ENCODE data around the gene DLL1.
"Not testable (repeated sequence)": the region's sequence is repeated elsewhere in the genome, so short reads cannot be mapped to it uniquely, and the experiment has no call there.

DLL1 gene

DNA sequence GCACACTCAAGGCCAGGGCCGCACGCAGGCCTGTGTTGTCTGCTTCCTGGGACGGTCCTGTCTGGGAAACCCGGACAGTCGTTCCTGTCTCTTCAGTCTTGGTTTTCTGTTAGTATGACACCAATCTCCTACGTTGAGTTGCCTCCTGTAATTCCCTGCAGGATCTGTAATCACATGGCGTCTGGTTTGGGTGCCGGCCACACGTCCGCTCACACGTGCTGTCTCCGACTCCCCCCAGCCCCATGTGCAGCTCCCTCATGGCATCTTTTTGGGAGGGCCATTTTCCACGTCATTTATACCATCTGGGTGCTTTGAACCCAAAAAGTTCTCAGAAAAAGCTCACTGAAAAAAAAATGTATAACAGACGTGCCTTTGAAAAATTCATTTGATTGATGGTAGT, 23.2 kb downstream of the DLL1 start:
- no peak for DNase-seq (ENCODE audit: low read depth)

DNA sequence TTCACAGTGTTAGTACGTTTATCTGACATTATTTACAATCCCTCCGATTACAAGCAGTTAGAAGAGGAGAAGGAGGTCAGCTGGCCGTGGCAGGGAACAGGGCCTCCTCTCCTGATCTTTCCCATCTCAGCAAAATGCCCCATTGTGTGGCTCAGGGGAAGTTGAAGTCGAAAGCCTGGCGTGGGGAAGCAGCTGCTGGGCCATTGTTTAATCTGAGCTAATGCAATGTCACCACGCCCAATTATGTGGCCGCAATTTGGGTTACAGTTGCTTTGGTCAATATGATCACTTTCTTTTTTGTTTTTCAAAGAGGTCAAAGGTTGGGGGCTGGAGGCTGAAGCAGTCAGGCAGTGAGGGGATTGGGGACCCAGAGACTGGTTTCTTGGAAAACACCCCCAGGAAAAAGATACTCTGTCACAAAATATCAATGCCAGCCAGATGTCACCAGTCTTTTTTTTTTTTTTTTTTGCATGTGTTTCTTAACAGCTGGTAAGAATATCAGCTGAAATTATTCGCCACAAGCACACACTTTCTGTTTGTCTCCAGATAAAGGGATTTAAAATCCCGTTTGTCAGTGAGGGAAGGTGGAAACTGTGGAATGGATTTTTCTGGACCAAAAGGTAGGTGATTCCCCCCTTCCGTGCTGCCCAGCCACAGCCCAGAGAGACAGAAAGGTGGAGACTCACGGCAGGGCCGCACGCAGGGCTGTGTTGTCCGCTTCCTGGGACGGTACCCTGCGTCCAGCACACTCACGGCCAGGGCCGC, 24.6 kb downstream of the DLL1 start:
- DNase-seq (ENCODE audit: low read depth), result no peak

DNA sequence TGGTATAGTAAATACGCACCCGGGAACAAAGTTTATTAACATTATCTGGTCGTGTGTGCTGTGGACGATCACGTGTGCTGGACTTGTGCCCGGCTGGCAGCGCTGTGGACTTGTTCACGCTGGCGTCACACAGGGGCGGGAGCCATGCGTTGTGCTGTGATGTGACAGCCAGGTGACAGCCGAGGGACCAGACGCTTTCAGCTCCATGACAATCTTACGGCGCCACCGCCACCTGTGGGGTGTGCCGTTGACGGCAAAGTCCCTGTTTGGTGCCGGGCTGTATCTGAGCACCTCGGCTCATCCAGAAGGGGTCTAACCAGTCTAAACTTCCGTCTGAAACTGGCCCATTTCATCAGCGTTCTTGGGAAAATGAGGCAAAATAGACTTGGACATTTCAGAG, 25.2 kb downstream of the DLL1 start:
- no peak for DNase-seq (ENCODE audit: low read depth)

DNA sequence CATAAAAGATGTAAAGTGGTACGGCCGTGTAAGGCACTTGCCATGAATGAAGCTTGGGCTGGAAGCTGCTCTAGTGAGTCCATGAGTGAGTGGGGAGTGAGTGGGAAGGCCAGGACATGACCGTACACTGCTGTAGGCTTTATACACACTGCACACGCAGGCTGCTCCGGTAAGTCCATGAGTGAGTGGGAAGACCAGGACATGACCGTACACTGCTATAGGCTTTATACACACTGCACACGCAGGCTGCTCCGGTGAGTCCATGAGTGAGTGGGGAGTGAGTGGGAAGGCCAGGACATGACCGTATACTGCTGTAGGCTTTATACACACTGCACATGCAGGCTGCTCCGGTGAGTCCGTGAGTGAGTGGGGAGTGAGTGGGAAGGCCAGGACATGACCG, 26.2 kb downstream of the DLL1 start:
- DNase-seq (ENCODE audit: low read depth), result not testable (repeated sequence)

DNA sequence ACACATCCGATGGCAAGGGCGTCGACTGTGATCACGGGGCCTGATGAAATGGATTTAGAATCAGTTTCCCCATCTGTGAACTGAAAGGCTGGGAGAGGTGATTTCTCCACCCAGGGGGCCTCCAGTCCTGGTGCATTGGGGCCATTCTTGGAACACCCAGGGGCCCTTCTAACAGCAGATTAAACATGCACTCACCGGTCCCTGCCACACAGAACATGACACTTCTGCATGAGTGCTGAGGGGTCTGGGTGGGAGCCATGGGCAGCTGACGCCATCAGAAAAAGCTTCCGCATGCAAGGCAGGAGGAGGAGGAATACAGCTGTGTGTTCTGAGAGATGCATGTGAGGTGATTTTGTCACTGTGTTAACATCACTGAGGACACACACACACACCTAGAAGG, 26.8 kb downstream of the DLL1 start:
- no peak for DNase-seq (ENCODE audit: low read depth)

DNA sequence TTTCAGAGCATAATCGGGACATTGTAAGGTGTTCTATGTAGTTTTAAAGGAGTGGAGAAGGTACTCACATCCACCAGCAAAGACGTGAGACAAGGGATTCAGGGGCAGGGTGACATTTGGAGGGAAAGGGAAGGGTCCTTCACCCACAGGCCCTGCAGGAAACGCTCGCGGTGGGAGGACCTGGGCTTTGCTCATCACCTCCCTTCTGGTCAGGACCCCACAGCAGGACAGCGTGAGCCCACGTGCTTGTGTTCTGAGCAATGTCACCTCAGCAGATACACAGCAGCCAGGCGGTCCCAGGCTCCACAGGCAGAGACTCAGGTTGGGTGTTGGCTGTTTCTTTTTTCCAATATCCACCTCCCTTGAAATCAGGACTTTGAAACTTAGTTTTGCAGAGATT, 27.5 kb downstream of the DLL1 start:
- no peak for DNase-seq (ENCODE audit: low read depth)

DNA sequence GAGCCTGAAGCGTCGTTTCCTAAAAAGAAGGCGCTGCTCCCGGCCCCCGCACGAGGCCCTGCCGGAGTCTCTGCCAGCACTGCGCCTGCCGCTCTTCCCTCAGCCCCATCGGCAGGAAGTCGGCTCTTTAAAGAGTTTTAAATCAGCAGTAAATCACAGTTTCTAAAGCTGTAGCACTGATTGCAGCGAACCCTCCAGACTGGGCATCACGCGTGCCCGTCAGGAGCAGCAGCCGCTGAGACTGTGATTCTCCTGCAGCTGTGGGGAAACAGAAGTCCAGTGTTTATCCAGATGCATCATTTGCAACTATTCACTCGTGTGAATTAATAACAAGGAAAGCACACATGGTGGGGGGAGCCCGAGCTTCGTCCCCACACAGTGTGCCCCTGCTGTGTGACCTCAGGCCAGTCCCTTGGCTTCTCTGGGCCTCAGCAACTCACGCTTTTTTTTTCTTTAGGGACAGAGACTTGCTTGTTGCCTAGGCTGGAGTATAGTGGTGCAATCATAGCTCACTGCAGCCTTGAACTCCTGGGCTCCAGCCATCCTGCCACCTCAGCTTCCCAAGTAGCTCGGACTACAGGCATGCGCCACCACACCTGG, 28.3 kb downstream of the DLL1 start:
- no peak for DNase-seq (ENCODE audit: low read depth)

DNA sequence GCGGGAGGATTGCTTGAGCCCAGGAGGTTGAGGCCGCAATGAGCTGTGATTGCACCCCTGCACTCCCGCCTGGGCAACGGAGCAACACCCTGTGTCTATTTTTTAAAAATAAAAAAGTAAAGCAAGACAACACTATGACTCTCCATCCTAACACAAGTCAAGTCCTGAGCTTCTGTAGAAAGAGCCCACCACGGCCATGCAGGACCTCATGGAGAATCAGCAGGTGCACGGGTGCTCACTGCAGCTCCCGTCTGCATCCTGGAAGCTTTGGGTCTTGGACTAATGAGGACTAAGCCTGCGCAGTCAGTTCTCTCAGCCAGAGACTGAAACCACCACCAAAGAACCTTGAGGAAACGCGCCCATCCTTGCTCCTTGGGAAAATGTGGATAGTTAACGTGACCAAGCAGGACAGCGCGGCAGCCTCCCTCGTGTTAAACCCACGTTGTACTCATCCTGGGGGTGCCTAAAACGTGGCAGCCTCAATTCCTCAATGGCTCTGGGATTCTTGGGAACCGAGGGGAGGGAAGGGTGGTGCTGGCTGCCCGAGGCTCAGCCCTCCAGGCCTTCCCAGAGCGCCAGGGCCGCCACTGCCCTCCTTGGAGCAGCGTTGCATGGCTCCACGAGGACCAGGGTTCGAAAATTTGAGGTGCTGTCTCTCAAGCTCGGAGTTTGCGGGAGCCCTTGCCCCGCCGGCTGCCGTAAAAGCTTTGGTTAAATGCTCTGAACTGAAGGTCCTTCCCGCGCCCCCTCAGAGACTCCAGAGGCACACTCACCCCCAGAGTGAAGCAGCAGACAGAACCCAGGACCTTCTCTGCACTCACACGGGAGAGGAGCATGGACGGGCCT, 29.0 kb downstream of the DLL1 start:
- DNase-seq (ENCODE audit: low read depth), result no peak

DNA sequence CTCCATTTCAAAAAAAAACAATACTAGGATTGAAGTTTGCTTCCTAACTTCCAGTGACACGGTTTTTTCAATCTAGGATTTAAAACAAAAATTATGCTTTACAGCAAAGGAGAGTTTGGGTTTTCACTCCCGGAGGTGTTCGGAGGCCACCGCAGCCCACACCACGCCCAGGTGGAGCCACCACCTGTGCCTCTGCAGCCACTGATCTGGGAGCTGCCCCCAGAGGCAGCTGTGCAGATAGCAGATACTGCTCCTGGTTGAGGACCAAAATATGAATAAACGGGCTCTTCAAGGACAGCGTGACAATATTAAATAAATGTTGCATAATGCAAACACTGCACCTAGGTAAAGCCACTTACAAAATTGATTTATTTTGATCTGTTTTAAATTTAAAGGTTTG, 30.2 kb downstream of the DLL1 start:
- DNase-seq (ENCODE audit: low read depth), result no peak

DNA sequence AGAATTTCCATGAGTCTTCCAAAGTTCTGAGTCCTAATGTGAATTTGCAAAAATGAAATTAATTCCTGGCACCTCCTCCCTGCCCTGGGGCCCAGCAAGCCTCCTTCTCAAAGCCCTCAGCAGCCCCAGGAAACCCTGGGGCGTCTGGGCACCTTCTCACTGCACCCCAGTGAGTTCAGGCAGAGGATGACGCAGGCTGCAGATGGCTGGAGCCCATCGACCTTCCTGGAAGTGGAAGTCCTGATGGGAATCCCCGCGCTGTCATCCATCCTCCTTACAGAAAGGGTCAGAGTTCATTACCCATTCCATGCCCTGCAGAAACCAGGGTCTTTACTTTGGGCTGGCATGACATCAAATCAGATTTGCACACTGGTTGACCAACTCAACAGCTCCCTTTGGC, 31.6 kb downstream of the DLL1 start:
- no peak for DNase-seq (ENCODE audit: low read depth)

DNA sequence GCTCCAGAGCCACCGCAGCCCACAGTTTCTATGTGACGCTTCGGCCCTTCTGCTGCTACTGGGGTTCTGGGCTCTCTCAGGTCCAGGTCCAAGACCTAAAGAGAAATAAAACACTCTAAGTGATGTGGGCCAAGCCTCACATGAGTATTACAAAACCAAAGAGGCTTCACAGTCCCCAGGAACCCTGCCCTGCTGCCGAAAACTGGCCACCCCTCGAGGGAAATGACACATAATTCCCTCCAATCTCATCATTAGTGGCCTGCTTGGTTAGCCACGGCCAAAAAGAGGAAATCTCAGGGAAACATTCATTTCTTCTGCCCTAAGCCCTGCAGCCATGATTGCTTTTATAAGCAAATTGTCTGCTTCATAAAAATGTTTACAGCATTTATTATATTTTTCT, 32.5 kb downstream of the DLL1 start:
- DNase-seq (ENCODE audit: low read depth), result no peak

DNA sequence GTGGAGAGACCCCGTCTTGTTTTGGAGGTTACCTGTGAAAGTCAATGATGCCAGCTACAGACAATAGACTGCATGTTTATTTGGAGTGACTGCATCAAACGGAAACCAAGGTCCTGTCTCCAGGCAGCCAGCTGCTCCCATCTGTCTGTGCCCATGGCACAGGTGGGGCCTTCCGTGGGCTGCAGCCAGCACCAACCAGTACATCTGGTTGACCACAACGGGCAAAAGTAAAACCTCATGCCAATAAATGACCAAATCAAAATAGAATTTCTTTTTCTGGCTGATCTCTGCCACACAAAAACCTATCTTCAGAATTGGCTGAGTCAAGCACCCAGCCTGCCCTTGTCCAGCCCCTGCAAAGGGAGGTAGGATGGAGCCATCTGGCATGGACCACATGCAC, 33.5 kb downstream of the DLL1 start:
- DNase-seq (ENCODE audit: low read depth), result no peak

DNA sequence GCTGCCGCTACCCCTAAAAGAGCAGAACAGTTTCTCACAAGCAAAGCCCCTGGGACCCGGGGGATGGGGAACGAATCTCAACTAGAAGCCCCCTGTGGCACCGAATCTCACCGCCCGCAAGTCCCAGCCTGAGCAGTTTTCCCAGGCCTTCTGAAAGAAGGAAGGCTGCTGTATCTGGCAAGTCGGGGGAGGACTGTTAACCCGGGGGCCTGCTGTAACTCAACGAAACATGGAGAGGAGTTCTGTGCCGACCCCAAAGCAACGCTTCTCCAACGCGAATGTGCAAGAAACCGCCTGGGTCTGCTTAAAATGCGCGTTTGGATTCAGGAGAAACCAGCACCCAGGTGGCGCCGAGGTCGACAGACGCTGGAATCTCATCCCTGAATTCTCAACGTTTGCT, 34.2 kb downstream of the DLL1 start:
- no peak for DNase-seq (ENCODE audit: low read depth)

DNA sequence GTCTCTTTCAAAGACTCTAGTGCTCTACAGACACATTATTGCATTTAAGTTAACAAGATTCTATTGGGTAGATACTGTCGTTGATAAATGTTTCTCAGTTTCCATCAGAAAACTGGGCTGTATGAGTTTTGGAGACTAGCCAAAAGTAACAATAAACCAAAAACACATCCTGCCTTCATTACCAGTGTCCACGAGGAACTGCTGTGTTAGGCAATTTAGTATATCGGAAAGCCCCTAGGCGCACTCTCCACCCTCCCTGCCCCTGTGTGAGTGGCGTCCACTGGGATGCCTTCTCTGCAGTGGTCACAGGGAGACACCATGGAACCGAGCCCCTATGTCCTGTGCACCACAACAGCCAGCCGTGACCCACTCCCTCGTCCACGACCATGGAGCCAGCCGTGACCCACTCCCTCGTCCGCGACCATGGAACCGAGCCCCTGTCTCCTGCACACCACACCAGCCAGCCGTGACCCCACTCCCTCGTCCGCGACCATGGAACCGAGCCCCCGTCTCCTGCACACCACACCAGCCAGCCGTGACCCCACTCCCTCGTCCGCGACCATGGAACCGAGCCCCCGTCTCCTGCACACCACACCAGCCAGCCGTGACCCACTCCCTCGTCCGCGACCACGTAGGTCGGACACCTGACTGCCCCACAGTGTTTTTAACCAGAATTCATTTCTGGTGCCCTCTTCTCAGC, 35.3 kb downstream of the DLL1 start:
- DNase-seq (ENCODE audit: low read depth), result no peak

DNA sequence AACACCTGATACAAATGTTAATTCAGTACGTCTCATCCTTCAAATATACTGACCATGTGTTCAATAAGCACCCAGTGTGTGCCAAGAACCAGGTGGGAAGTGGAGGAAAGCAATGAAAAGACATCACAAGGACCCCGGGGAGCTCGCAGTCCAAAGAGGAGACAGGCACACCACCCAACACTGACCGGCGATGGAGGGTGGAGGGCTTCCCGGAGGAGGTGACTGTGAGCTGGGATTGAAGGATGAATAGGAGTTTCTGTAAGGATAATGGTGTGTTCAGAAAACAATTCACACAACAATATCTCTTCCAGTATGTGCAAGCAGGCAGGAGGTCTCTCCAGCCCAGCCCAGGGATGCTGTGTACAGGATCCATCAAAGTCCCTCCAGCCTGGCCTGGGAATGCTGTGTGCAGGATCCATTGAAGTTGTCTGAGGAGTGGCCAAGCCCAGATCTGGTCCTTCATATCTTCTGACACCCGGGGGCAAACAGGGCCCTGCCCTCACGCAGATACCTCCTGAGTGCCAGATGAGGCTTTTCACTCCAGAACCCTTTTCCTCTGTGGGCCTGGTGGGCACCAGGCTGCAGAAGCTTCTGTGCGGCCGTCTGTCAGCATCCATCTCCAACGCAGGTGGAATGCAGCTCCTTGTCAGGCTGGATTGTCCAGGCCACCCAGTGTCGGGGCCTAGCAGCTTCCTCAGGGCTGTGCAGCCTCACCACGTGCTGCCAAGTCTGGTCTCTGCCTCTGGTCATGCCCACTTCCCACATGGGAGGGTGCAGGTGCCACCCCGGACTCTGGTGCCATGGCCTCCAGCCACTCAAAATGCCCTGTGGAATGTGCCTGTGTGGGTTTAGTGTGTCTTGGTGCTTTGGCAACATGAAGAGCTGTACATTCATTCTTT, 36.3 kb downstream of the DLL1 start:
- no peak for DNase-seq (ENCODE audit: low read depth)

DNA sequence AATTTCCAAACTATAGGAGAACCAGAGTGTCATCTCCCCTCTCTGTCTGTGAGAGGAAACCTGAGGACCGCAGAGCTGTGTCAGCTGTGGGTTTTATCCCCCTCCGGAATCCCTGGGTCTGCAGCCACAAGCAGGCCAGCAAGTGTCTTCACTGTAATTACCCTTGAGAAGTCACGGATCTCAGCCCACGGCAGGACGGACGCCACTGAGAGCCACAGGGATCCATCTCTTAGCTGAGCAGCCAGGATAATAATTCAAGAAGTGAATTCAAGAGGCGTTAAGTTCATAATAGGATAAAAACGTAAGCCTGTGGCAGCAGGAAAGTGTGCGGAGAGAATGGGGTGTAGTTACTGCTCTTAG, 37.0 kb downstream of the DLL1 start:
- DNase-seq (ENCODE audit: low read depth), result no peak

DNA sequence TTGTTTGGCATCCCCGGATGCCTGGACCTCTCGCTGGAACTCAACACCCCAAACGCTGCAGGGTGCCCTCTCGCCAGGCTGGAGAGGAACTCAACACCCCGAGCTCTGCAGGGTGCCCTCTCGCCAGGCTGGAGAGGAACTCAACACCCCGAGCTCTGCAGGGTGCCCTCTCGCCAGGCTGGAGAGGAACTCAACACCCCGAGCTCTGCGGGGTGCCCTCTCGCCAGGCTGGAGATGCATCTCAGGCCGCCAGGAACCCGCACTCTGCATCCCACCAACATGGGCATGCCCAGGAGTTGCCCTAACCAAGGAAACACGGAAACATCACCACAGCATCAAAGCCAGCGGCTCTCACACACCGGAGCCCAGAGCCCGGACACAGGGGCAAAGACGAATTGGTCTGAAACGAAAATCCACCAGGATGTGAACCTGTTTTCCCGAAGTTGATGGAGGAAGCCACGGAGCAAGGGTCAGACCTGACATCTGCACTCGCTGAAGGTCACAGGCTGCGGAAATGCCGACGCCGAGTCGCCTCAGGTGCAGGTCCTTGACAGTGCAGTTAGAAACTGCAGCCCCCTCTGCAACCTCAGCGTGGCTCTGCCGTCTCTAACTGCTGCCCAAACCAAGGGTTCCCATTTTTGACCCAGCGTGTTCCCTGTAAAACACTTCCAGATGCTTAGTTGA, 37.5 kb downstream of the DLL1 start:
- DNase-seq (ENCODE audit: low read depth), result no peak

DNA sequence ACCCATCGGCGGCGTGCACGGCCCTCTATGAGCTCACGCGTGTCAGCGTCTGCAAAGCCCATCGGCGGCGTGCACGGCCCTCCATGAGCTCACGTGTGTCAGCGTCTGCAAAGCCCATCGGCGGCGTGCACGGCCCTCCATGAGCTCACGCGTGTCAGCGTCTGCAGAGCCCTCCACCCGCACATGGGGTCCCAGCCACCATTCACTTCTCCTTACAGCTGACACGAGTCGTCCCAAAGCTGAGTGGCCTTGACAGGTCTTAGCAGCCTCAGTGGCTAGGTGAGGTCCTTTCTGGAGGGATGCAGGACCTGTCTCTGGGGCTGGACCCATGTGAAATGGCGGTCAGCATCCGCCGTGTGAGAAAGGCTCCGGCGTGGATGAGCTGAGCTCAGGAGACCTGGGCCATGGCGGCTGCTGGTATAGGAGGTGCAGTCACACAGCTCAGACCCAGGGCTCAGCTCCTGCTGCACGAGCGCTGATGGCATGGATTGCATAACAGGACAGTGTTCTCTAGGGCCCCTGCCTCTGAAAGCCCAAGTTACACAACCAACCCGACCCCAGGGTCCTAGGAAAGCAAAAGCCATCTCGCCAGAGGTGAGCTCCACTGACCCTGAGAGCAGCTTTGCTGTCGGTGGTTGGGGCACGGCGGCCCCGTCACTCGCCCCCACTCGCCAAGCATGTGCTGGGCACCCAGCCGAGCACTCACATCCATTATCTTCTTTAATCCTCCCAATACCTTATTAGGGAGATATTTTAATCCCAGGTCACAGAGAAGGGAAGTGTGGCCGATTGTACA, 38.9 kb downstream of the DLL1 start:
- DNase-seq (ENCODE audit: low read depth), result no peak

DNA sequence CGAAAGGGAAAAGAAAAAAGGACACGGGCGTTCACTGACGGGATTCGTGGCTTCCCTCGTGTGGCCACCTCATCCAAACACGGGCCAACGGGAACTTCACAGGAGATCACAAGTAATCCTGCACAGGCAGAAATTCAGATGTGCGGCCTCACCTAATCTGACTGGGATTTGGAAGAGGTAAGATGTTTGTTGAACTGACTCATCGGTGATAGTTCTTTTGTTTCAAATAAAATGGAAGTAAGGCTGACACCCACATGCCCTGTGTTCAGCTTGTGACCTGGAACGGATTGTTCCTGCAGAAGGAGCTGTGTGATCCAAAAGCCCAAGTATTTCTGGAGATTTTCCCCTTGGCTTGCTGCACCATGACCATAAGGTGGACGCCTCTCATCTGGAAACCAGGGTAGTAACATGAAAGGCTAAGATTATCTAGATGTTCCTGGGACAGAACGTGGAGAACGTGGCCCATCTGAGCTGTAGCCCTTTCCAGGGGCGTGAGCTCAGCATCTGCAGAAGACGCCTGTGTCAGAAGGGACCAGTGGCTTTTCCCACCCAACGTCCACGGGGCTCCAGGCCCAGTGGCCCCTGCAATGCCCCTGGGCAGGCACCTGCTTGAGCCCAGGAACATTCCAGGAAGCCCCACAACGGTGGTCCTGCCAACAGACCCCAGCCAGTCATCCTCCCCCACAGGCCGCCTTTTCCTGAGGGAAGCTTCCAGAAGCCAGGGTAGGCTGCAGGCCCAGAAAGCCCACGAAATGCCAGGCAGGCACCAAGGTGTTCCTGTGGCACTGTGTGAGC, 39.7 kb downstream of the DLL1 start:
- no peak for DNase-seq (ENCODE audit: low read depth)
